Breast epithelium (tissue), 3 donors: ENCODE data around the gene GPC3.

Source experiments
- CTCF ChIP-seq, 3 donors: fragments of 450-650 bp; IDR thresholded peaks; one replicate each; pipeline ENCODE4 v1.5.1; 2016 to 2017; ENCODE audit warnings: antibody characterized with exemption in 3 of 3, mild to moderate bottlenecking in 3 of 3, moderate library complexity in 3 of 3
- POLR2A ChIP-seq: fragments of 450-650 bp; IDR thresholded peaks from one replicate; pipeline ENCODE4 v1.6.1; 2016; ENCODE audit warnings: antibody characterized with exemption, mild to moderate bottlenecking, moderate library complexity

GRCh38 chrX:133923548-133923947 is 61.8 kb downstream of the GPC3 start:
- TF ChIP-seq CTCF (IDR thresholded peaks at IDR 0.05) (no peak), POLR2A (no peak)
